OCI-LY1 (cell line): ENCODE data around the gene CTTNBP2NL.

Source experiments
- CTCF ChIP-seq: fragments of 200-600 bp; sonication (generic), shearing (Covaris generic); IDR thresholded peaks from 2 replicates; pipeline ENCODE4 v1.5.1; 2017; ENCODE audit warnings: mild to moderate bottlenecking, antibody characterized with exemption, low read length, moderate library complexity, mixed read lengths
- EZH2 ChIP-seq: fragments of 200-600 bp; sonication (generic), shearing (Covaris generic); IDR thresholded peaks from 2 replicates; pipeline ENCODE4 v1.8.0; 2017; ENCODE audit warnings: borderline replicate concordance, mixed run types, mild to moderate bottlenecking, antibody characterized with exemption, low read length, moderate library complexity, mixed read lengths

GRCh38 chr1:112454316-112454715 lies 58.3 kb downstream of the CTTNBP2NL start:
- TF ChIP-seq CTCF = no peak
- no peak for TF ChIP-seq EZH2
